Stimulated activated CD4-positive, alpha-beta T cell treated with anti-CD3 and anti-CD28 coated beads, Interleukin-12 subunit alpha, Interleukin-12 subunit beta, amount 100 ng/mL, for 4 hours (primary cell): Measurements from ENCODE around the gene SOWAHD.
"Not testable (repeated sequence)": the region's sequence is repeated elsewhere in the genome, so short reads cannot be mapped to it uniquely, and the experiment has no call there.

Experiments
- DNase-seq: peaks from one replicate; pipeline ENCODE4 v3.0.0-alpha.2; 2020

The SOWAHD gene

GRCh38 chrX:119759248-119759766, 919 bp downstream of the SOWAHD start:
- DNase-seq = no peak

- no peak for DNase-seq
These were observed 1.9 kb downstream of the SOWAHD start for GRCh38 chrX:119760026-119760877.

- DNase-seq = no peak
These were observed 4.3 kb downstream of the SOWAHD start for GRCh38 chrX:119762718-119763117.

GRCh38 chrX:119763181-119763580, 4.8 kb downstream of the SOWAHD start:
- no peak for DNase-seq

- DNase-seq = no peak
These were observed 5.5 kb downstream of the SOWAHD start for GRCh38 chrX:119763836-119764387.

GRCh38 chrX:119768436-119768835, 10.0 kb downstream of the SOWAHD start:
- DNase-seq = not testable (repeated sequence)

GRCh38 chrX:119769388-119769787, 11.0 kb downstream of the SOWAHD start:
- not testable (repeated sequence) for DNase-seq

- no peak for DNase-seq
These were observed 17.3 kb downstream of the SOWAHD start for GRCh38 chrX:119775517-119776238.

- DNase-seq = no peak
These were observed 20.4 kb downstream of the SOWAHD start for GRCh38 chrX:119778829-119779228.

GRCh38 chrX:119783026-119783425, 24.6 kb downstream of the SOWAHD start:
- no peak for DNase-seq

- peak; percentile 33 for DNase-seq
These were observed 26.5 kb downstream of the SOWAHD start for GRCh38 chrX:119784747-119785446.

- DNase-seq = peak; percentile 40
These were observed 32.6 kb downstream of the SOWAHD start for GRCh38 chrX:119790977-119791436.

- peak; percentile 68 for DNase-seq
These were observed 33.2 kb downstream of the SOWAHD start, which contains the start of gene RPL39 for GRCh38 chrX:119791437-119792231. Gene RPL39 (minus strand): TSS chrX:119791630. CDS start chrX:119791576, 54 bp downstream.

GRCh38 chrX:119801253-119802221, 43.1 kb downstream of the SOWAHD start:
- DNase-seq = no peak

- no peak for DNase-seq
These were observed 44.2 kb downstream of the SOWAHD start for GRCh38 chrX:119802546-119802945.

GRCh38 chrX:119808461-119808860, 50.1 kb downstream of the SOWAHD start:
- DNase-seq = not testable (repeated sequence)

- DNase-seq = no peak
These were observed 50.8 kb downstream of the SOWAHD start for GRCh38 chrX:119809185-119809666.
